Measurements from ENCODE around the gene CYP17A1.
A peak's percentile ranks its signal among the peaks of the same experiment; 100 is the strongest.

The CYP17A1 gene

GRCh38 chr10:102801496-102801895 is 35.7 kb downstream of the CYP17A1 start:
- peak; percentile 78 for DNase-seq
- H3K9ac ChIP-seq (ENCODE audit: low read length): peak overlapping the region; percentile 64
- no peak overlapping the region for H2BK12ac ChIP-seq (ENCODE audit: low read length in 2 of 2)
- H3K79me1 ChIP-seq (replicated peaks; ENCODE audit: low read length, poor library complexity, severe bottlenecking): peaks cover 34% of the 10 kb centered on the region
- H3K4me1 ChIP-seq (ENCODE audit: control insufficient read depth, insufficient read depth, low read depth, low read length): peaks cover 9% of the 10 kb centered on the region
- H3K36me3 ChIP-seq (ENCODE audit: control insufficient read depth in 1 of 2, insufficient read depth in 2 of 2, low read depth in 1 of 2, low read length in 2 of 2): peaks cover 30 to 61% of the 10 kb centered on the region in 2 experiments
- no peak overlapping the region for H3K18ac ChIP-seq (ENCODE audit: low read depth in 1 of 2, low read length in 2 of 2)
- H3K27ac ChIP-seq (ENCODE audit: low read length, poor library complexity, severe bottlenecking): no peak overlapping the region
- no peak overlapping the region for H4K8ac ChIP-seq (ENCODE audit: low read length)
- H3K4me3 ChIP-seq (ENCODE audit: insufficient read depth in 1 of 2, low read depth in 1 of 2, low read length in 2 of 2): no peak overlapping the region
- 78% methylated on average over 1 of the region's 2 CpGs for WGBS
- H2BK5ac ChIP-seq (ENCODE audit: low read depth, low read length, poor library complexity, severe bottlenecking): no peak overlapping the region
- H2AFZ ChIP-seq (ENCODE audit: low read depth, low read length): no peak overlapping the region
- H4K91ac ChIP-seq (ENCODE audit: low read length): no peak overlapping the region
- no peak overlapping the region for H3K14ac ChIP-seq (ENCODE audit: low read length in 2 of 2)
- H3K23ac ChIP-seq (ENCODE audit: low read length in 2 of 2): no peak overlapping the region
- no peak overlapping the region for H2BK120ac ChIP-seq (ENCODE audit: low read depth, low read length)
- no peak overlapping the region for H2AK5ac ChIP-seq (ENCODE audit: low read length, severe bottlenecking)
- H3K27me3 ChIP-seq (ENCODE audit: control insufficient read depth in 1 of 2, insufficient read depth in 1 of 2, low read length in 2 of 2): no peaks in the 10 kb centered on the region
- no peaks in the 10 kb centered on the region for H3K9me3 ChIP-seq (ENCODE audit: control insufficient read depth, low read length)
- no peak overlapping the region for H3K4ac ChIP-seq (ENCODE audit: low read depth in 1 of 2, low read length in 2 of 2)
- no peak overlapping the region for H3K4me2 ChIP-seq (ENCODE audit: low read length, poor library complexity, severe bottlenecking)
- H2BK15ac ChIP-seq (ENCODE audit: low read depth, poor library complexity, severe bottlenecking): peak overlapping the region; percentile 32

- Histone ChIP-seq H2BK120ac (ENCODE audit: low read depth, low read length) (no peak overlapping the region), H4K8ac (ENCODE audit: low read length) (no peak overlapping the region), H2AFZ (ENCODE audit: low read depth, low read length) (no peak overlapping the region), H4K91ac (ENCODE audit: low read length) (no peak overlapping the region), H2AK5ac (ENCODE audit: low read length, severe bottlenecking) (no peak overlapping the region), H2BK5ac (ENCODE audit: low read depth, low read length, poor library complexity, severe bottlenecking) (no peak overlapping the region), H3K14ac (ENCODE audit: low read length in 2 of 2) (no peak overlapping the region), H3K4me3 (ENCODE audit: insufficient read depth in 1 of 2, low read depth in 1 of 2, low read length in 2 of 2) (no peak overlapping the region), H3K23ac (ENCODE audit: low read length in 2 of 2) (no peak overlapping the region), H3K18ac (ENCODE audit: low read depth in 1 of 2, low read length in 2 of 2) (no peak overlapping the region), H3K4me2 (ENCODE audit: low read length, poor library complexity, severe bottlenecking) (no peak overlapping the region), H3K36me3 (ENCODE audit: control insufficient read depth in 1 of 2, insufficient read depth in 2 of 2, low read depth in 1 of 2, low read length in 2 of 2) (peaks cover 30 to 58% of the 10 kb centered on the region in 2 experiments), H3K27me3 (ENCODE audit: control insufficient read depth in 1 of 2, insufficient read depth in 1 of 2, low read length in 2 of 2) (no peaks in the 10 kb centered on the region), H3K4me1 (ENCODE audit: control insufficient read depth, insufficient read depth, low read depth, low read length) (peaks cover 11% of the 10 kb centered on the region), H3K4ac (ENCODE audit: low read depth in 1 of 2, low read length in 2 of 2) (no peak overlapping the region), H3K79me1 (replicated peaks; ENCODE audit: low read length, poor library complexity, severe bottlenecking) (peaks cover 32% of the 10 kb centered on the region), H2BK12ac (ENCODE audit: low read length in 2 of 2) (no peak overlapping the region), H3K9me3 (ENCODE audit: control insufficient read depth, low read length) (no peaks in the 10 kb centered on the region), H2BK15ac (ENCODE audit: low read depth, poor library complexity, severe bottlenecking) (no peak overlapping the region), H3K9ac (ENCODE audit: low read length) (peak overlapping the region; percentile 64), H3K27ac (ENCODE audit: low read length, poor library complexity, severe bottlenecking) (no peak overlapping the region)
- no peak for DNase-seq
- WGBS: 84% methylated on average over 10 of the region's 10 CpGs
Measured at GRCh38 chr10:102800611-102801335, 36.4 kb downstream of the CYP17A1 start.

- WGBS: 93% methylated on average over 7 of the region's 8 CpGs
- Histone ChIP-seq H2AK5ac (ENCODE audit: low read length, severe bottlenecking) (no peak overlapping the region), H2BK5ac (ENCODE audit: low read depth, low read length, poor library complexity, severe bottlenecking) (no peak overlapping the region)
Measured at GRCh38 chr10:102799691-102800471, 37.3 kb downstream of the CYP17A1 start.

More at GRCh38 chr10:102799691-102800471, 37.3 kb downstream of the CYP17A1 start:
- Histone ChIP-seq H4K8ac (ENCODE audit: low read length) (no peak overlapping the region), H2BK12ac (ENCODE audit: low read length in 2 of 2) (no peak overlapping the region), H3K36me3 (ENCODE audit: control insufficient read depth in 1 of 2, insufficient read depth in 2 of 2, low read depth in 1 of 2, low read length in 2 of 2) (peaks cover 25 to 55% of the 10 kb centered on the region in 2 experiments), H3K18ac (ENCODE audit: low read depth in 1 of 2, low read length in 2 of 2) (no peak overlapping the region), H3K4me1 (ENCODE audit: control insufficient read depth, insufficient read depth, low read depth, low read length) (peaks cover 11% of the 10 kb centered on the region), H3K4me2 (ENCODE audit: low read length, poor library complexity, severe bottlenecking) (no peak overlapping the region), H2AFZ (ENCODE audit: low read depth, low read length) (no peak overlapping the region), H2BK120ac (ENCODE audit: low read depth, low read length) (no peak overlapping the region), H4K91ac (ENCODE audit: low read length) (no peak overlapping the region), H3K27me3 (ENCODE audit: control insufficient read depth in 1 of 2, insufficient read depth in 1 of 2, low read length in 2 of 2) (no peaks in the 10 kb centered on the region), H3K9ac (ENCODE audit: low read length) (peak overlapping the region; percentile 64), H3K4ac (ENCODE audit: low read depth in 1 of 2, low read length in 2 of 2) (no peak overlapping the region), H3K4me3 (ENCODE audit: insufficient read depth in 1 of 2, low read depth in 1 of 2, low read length in 2 of 2) (no peak overlapping the region), H2BK15ac (ENCODE audit: low read depth, poor library complexity, severe bottlenecking) (no peak overlapping the region), H3K79me1 (replicated peaks; ENCODE audit: low read length, poor library complexity, severe bottlenecking) (peaks cover 27% of the 10 kb centered on the region), H3K23ac (ENCODE audit: low read length in 2 of 2) (no peak overlapping the region), H3K14ac (ENCODE audit: low read length in 2 of 2) (no peak overlapping the region), H3K9me3 (ENCODE audit: control insufficient read depth, low read length) (no peaks in the 10 kb centered on the region), H3K27ac (ENCODE audit: low read length, poor library complexity, severe bottlenecking) (no peak overlapping the region)
- no peak for DNase-seq
